NCI-H128 (cell line): ENCODE measurements around the gene FRMD4A.

Source experiments
- DNase-seq: peaks from one replicate; lab custom pipeline; 2025; ENCODE audit not compliant: unreplicated experiment; lab: John Stamatoyannopoulos, UW

Gene FRMD4A

GRCh38 chr10:13604357-13605040 lies 726.2 kb downstream of the FRMD4A start:
- DNase-seq, result no peak

GRCh38 chr10:13597909-13598308 lies 732.8 kb downstream of the FRMD4A start:
- DNase-seq, result no peak

GRCh38 chr10:13594641-13595040 lies 736.1 kb downstream of the FRMD4A start:
- DNase-seq, result no peak
